IMR-90 (cell line): ENCODE measurements around the gene NCKAP5.

ENCODE experiments used
- CEBPB ChIP-seq: IDR thresholded peaks from 2 replicates; pipeline ENCODE4 v1.6.1; 2012; ENCODE audit warnings: low read depth, low read length, improper control_type of control experiment
- CTCF ChIP-seq: conservative IDR thresholded peaks from 2 replicates; pipeline ENCODE4 v1.5.1; 2012; ENCODE audit warnings: mild to moderate bottlenecking, low read depth, low read length, improper control_type of control experiment
- MAFK ChIP-seq: IDR thresholded peaks from 2 replicates; pipeline ENCODE4 v1.6.1; 2012; ENCODE audit warnings: low read depth, low read length, improper control_type of control experiment
- MAZ ChIP-seq: IDR thresholded peaks from 2 replicates; pipeline ENCODE4 v1.6.1; 2012; ENCODE audit warnings: low read depth, mild to moderate bottlenecking, low read length, improper control_type of control experiment, moderate library complexity, borderline replicate concordance
- MXI1 ChIP-seq: IDR thresholded peaks from 2 replicates; pipeline ENCODE4 v1.6.1; 2012; ENCODE audit warnings: low read depth, mild to moderate bottlenecking, low read length, moderate library complexity, borderline replicate concordance
- NFE2L2 ChIP-seq: fragments of 150-350 bp; IDR thresholded peaks from 2 replicates; pipeline ENCODE4 v1.6.1; 2016; ENCODE audit warnings: low read depth, mild to moderate bottlenecking, low read length
- POLR2A ChIP-seq: IDR thresholded peaks from 2 replicates; pipeline ENCODE4 v1.6.1; 2012; ENCODE audit warnings: mild to moderate bottlenecking, low read depth, low read length
- RAD21 ChIP-seq: IDR thresholded peaks from 2 replicates; pipeline ENCODE4 v1.6.1; 2012; ENCODE audit warnings: low read length, improper control_type of control experiment
- RCOR1 ChIP-seq: IDR thresholded peaks from 2 replicates; pipeline ENCODE4 v1.6.1; 2012; ENCODE audit warnings: mild to moderate bottlenecking, low read length, improper control_type of control experiment; ENCODE audit not compliant: insufficient replicate concordance
- RFX5 ChIP-seq: IDR thresholded peaks from 2 replicates; pipeline ENCODE4 v1.8.0; 2012; ENCODE audit warnings: low read depth, mild to moderate bottlenecking, low read length, moderate library complexity
- USF2 ChIP-seq: fragments of 150-350 bp; IDR thresholded peaks from 2 replicates; pipeline ENCODE4 v1.6.1; 2017; ENCODE audit warnings: mild to moderate bottlenecking, antibody characterized with exemption, low read length, low read depth

- TF ChIP-seq CTCF (peak; percentile 71), POLR2A (no peak), RCOR1 (no peak), MXI1 (no peak), CEBPB (no peak), MAFK (no peak), RFX5 (no peak), USF2 (no peak), NFE2L2 (no peak), RAD21 (peak; percentile 74), MAZ (no peak)
These were observed 916.9 kb downstream of the NCKAP5 start for GRCh38 chr2:132651115-132652045.
